ENCODE measurements around the gene B3GALT6. TPM values are rescaled to one million over a fixed set of nuclear protein-coding genes. Genes with fewer than 3 reads are reported as not detected.

The B3GALT6 gene
- total and polyA plus RNA-seq, 10 donors = 7.9 to 25.1 (median 18.4) TPM

DNA sequence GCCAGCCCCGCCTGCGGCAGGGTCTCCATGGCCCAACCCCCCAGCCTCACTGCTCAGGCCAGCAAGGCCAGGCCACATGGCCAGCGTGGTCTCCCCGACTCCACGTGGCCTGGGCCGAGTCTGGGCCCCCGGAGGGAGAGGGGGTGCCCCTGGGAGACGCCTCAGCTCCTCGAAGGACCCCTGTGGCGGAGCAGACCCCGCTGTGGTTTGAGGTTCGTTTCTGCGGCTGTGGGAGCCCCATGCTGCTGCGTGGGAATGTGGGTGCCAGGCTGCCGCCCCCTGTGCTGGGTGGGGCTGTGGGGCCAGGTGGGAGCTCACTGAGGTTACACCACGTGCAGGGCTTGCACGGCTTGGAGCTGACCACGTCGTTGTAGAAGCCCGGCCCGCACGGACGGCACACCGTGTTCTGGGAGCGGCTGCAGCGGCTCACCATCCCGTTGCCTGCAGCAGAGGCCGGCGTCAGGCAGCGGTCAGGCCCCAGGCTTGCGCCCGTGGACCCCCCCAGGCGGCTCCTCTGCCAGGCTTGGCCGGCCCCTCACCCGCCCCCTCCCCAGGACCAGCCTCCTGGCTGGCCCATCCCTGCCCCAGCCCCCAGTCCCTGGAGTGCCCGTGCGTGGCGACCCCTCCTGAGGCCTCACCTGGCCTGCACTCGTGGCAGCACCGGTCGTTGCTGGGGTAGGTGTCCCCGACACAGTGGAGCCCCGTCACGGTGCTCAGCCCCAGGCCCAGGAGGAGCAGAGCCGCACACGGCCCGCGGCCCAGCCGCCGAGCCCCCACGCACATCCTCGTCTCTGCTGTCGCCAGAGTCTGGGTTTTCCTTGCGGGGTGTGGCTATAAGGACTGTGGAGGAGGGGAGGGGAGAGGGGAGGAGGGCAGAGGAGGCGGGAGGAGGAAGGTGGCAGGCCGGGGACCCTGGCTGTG lies 18.4 kb upstream of the B3GALT6 start, which contains the start of gene TNFRSF4:
TSS of gene TNFRSF4 (minus strand) at position 809 of the 921 bp plus-strand sequence. CDS start at position 783, 26 bp downstream.
- TF ChIP-seq POLR2A (IDR thresholded peaks at IDR 0.05) (no peak), POLR2AphosphoS5 (IDR thresholded peaks at IDR 0.05) (peak in 2 of 3 donors; percentile 41 to 62)
- H3K9me3 ChIP-seq = no peaks in the 10 kb centered on the region
- peak; percentile 81 for DNase-seq
- peaks cover 0 to 46% (median 0%) of the 10 kb centered on the region in 7 donors for H3K27me3 ChIP-seq (replicated peaks in 1 of 7)
- 7 to 19% (median 17%) methylated on average over 18 to 56 of the region's 56 CpGs for WGBS, 5 donors
- peak within 1 kb of the TSS in 7 of 8 donors; percentile 32 to 82 (median 75) for H3K27ac ChIP-seq
- H3K36me3 ChIP-seq = peaks cover 0 to 40% (median 24%) of the 10 kb centered on the region in 6 donors
- H3K4me1 ChIP-seq = peaks cover 38 to 84% (median 58%) of the 10 kb centered on the region in 6 donors
- intact Hi-C loops (cut with DNase I; ENCODE audit: low total_unique reads) = no loop called here
- H3K4me3 ChIP-seq = peak within 1 kb of the TSS; percentile 22 to 64 (median 36)

DNA sequence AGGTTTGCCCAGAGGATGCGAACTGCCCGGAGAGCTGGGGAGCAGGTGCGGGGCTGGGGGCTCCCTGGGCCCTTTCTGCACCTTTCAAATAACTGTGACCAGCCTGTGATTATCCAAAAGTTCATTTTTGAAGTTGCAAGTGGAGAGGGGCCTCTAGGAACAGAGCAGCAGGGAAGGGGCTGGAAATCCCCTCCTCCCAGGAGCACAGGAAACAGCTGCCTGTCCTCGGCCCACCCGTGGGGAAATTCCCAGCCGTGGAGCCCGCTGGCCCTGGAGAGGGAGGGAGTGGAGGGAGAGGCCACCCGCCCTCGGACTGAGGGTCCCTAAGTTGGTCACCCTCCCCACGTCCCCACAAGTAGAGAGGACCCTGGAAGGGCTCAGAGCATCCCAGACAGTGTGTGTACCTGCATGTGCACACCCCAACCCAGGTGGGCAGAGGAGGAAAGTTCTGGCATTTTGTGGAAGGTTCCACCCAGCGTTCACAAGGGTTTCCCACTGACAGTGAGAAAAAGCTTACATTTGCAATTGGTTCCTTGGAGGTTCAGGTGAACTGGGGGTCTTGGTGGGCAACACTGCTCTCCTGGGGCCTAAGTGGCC lies 16.9 kb upstream of the B3GALT6 start:
- H3K36me3 ChIP-seq = peaks cover 0 to 56% (median 36%) of the 10 kb centered on the region in 6 donors
- H3K27ac ChIP-seq = peak overlapping the region in 5 of 8 donors; percentile 20 to 82 (median 33)
- intact Hi-C loops (cut with DNase I; ENCODE audit: low total_unique reads) = no loop called here
- WGBS, 5 donors = 31 to 53% (median 44%) methylated on average over 6 to 11 of the region's 11 CpGs
- peak in 1 of 3 donors; percentile 34 for TF ChIP-seq POLR2AphosphoS5 (IDR thresholded peaks at IDR 0.05)
- no peak for TF ChIP-seq POLR2A (IDR thresholded peaks at IDR 0.05)
- no peak for DNase-seq
- no peaks in the 10 kb centered on the region for H3K9me3 ChIP-seq
- H3K4me1 ChIP-seq = peaks cover 32 to 68% (median 51%) of the 10 kb centered on the region in 6 donors
- H3K4me3 ChIP-seq = no peak overlapping the region
- H3K27me3 ChIP-seq (replicated peaks in 1 of 7) = peaks cover 0 to 32% (median 0%) of the 10 kb centered on the region in 7 donors

DNA sequence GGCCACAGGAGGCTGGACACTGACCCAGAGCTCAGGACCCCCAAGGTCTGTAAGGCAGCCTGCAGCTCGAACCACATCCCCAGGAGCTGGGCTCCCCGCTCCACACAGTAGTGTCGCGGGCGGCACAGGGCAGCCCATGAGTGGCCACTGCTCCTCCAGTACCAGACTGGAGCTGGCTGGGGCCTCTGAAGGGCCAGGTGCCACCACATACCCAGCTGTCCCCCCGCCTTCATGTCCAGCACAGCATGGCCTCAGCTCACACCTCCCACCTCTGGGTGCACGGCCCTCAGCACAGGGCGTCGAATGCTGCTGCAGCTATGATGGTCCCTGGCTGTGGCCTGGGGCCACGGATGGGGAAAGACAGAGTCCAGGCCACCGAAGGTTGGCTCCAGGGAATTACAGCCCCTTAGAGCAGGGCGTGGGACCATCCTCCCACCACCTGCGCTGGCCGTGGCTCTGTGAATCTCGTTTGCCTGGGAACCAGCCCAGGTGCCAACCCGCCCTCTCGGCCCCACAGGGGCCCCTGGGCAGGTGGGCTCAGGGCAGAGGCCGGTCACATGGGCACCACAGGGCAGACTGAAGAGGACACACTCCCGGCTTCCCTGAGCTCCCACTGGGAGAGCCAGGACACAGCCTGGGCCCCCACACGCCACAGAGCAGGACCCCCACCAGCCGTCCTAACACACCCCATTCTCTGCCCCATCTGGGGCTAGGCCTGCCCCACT lies 16.0 kb upstream of the B3GALT6 start:
- DNase-seq = no peak
- peak overlapping the region in 4 of 8 donors; percentile 3 to 82 (median 46) for H3K27ac ChIP-seq
- intact Hi-C loops (cut with DNase I; ENCODE audit: low total_unique reads) = no loop called here
- no peaks in the 10 kb centered on the region for H3K9me3 ChIP-seq
- H3K4me1 ChIP-seq = peaks cover 32 to 61% (median 51%) of the 10 kb centered on the region in 6 donors
- no peak overlapping the region for H3K4me3 ChIP-seq
- no peak for TF ChIP-seq POLR2A (IDR thresholded peaks at IDR 0.05)
- TF ChIP-seq, protein P1, sequence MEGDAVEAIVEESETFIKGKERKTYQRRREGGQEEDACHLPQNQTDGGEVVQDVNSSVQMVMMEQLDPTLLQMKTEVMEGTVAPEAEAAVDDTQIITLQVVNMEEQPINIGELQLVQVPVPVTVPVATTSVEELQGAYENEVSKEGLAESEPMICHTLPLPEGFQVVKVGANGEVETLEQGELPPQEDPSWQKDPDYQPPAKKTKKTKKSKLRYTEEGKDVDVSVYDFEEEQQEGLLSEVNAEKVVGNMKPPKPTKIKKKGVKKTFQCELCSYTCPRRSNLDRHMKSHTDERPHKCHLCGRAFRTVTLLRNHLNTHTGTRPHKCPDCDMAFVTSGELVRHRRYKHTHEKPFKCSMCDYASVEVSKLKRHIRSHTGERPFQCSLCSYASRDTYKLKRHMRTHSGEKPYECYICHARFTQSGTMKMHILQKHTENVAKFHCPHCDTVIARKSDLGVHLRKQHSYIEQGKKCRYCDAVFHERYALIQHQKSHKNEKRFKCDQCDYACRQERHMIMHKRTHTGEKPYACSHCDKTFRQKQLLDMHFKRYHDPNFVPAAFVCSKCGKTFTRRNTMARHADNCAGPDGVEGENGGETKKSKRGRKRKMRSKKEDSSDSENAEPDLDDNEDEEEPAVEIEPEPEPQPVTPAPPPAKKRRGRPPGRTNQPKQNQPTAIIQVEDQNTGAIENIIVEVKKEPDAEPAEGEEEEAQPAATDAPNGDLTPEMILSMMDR (IDR thresholded peaks at IDR 0.05 in 8 of 11, conservative IDR thresholded peaks at IDR 0.05 in 3 of 11) = no peak
- TF ChIP-seq POLR2AphosphoS5 (IDR thresholded peaks at IDR 0.05) = peak in 1 of 3 donors; percentile 28
- 74 to 100% (median 89%) methylated on average over 1 to 21 of the region's 21 CpGs for WGBS, 5 donors
- peaks cover 0 to 26% (median 0%) of the 10 kb centered on the region in 7 donors for H3K27me3 ChIP-seq (replicated peaks in 1 of 7)
- peaks cover 0 to 62% (median 45%) of the 10 kb centered on the region in 6 donors for H3K36me3 ChIP-seq

DNA sequence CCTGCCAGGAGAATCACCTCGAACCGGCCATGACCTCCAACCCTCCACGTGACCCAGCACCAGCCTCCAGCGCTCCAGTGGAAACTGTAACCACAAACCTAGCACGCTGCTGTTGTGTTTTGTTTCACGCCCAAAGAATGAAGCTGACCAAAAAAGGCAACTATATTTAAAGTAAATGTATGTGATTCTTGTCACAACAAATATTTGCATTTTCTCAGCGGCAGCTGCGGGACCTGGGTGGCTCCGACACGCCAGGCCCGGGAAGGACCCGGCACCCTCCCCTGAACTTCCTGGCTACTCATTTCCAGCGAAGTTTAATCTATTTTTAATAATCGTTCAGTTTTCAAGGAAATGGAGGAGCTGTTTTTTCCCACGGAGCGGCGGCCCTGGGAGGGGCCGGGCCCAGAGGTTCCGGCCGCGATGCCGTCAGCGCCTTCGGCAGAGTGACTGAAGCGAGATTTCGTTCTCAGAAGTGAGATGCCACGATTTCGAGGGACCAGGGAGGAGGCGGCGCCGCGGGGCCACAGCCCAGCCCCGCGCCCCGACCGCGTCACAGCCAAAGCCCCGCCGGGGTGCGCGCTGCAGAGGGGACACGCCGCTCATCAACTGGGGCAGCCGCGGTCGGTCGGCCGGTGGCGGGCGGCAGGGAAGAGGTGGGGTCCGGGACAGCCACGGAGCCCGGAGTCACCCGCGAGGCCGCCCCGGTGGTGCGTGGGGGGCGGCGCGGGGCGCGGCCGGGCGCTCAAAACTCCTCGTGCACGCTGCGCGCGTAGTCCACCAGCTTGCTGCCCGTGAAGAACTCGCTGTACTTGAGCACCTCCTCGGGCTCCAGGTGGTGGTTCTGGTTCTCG lies 15.0 kb upstream of the B3GALT6 start:
- no peak for DNase-seq
- peaks cover 32 to 51% (median 43%) of the 10 kb centered on the region in 6 donors for H3K4me1 ChIP-seq
- no peaks in the 10 kb centered on the region for H3K9me3 ChIP-seq
- H3K36me3 ChIP-seq = peaks cover 0 to 67% (median 54%) of the 10 kb centered on the region in 6 donors
- H3K4me3 ChIP-seq = no peak overlapping the region
- WGBS, 5 donors = 87 to 93% (median 92%) methylated on average over 67 to 74 of the region's 74 CpGs
- H3K27ac ChIP-seq = peak overlapping the region in 5 of 8 donors; percentile 3 to 82 (median 33)
- intact Hi-C loops (cut with DNase I; ENCODE audit: low total_unique reads) = no loop called here
- H3K27me3 ChIP-seq (replicated peaks in 1 of 7) = peaks cover 0 to 19% (median 0%) of the 10 kb centered on the region in 7 donors
- TF ChIP-seq POLR2AphosphoS5 (IDR thresholded peaks at IDR 0.05) = no peak
- TF ChIP-seq POLR2A (IDR thresholded peaks at IDR 0.05) = no peak
- TF ChIP-seq, protein P1 (IDR thresholded peaks at IDR 0.05 in 8 of 11, conservative IDR thresholded peaks at IDR 0.05 in 3 of 11) = no peak

All from spleen (tissue), 11 donors.